Epidermal melanocyte (primary cell): ENCODE data around the gene SFRP2.

Experiments used
- DNase-seq: peaks from one replicate; pipeline ENCODE4 v3.0.0; 2011; ENCODE audit warnings: low spot score; ENCODE audit not compliant: insufficient read length

The SFRP2 gene

GRCh38 chr4:153788413-153789276 lies at the start of gene SFRP2:
TSS of gene SFRP2 (minus strand) at chr4:153789083. CDS start at chr4:153788835, 248 bp downstream.
- DNase-seq: no peak

GRCh38 chr4:153838564-153838963 lies 49.7 kb upstream of the SFRP2 start:
- DNase-seq: no peak

- no peak for DNase-seq
These were observed 46.0 kb upstream of the SFRP2 start for GRCh38 chr4:153834901-153835300.

- DNase-seq: no peak
These were observed 43.9 kb upstream of the SFRP2 start for GRCh38 chr4:153832720-153833287.

DNA sequence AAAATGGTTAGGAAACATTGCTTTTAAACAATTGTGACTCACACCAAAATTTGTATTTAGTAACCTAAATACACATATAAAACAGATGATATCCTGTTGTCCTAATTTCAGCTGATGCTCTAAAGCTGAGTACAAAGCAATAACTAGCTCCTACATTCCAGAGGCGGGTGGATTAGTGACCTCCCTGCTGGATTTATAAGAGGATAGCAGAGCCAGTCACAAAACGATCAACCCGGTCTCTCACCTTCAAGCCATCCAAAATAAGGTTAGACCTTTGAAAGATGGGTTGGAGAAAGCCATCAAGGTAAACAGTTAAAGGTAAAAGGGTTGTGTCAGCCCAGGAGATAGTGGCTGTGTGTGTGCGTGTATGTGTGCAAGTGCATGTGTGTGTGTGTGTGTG lies 43.2 kb upstream of the SFRP2 start:
- no peak for DNase-seq

GRCh38 chr4:153831245-153831644 lies 42.4 kb upstream of the SFRP2 start:
- no peak for DNase-seq

GRCh38 chr4:153825691-153826090 lies 36.8 kb upstream of the SFRP2 start:
- no peak for DNase-seq

- DNase-seq: no peak
These were observed 36.2 kb upstream of the SFRP2 start for GRCh38 chr4:153825126-153825525.

- DNase-seq: no peak
These were observed 35.6 kb upstream of the SFRP2 start for GRCh38 chr4:153824501-153824900.

DNA sequence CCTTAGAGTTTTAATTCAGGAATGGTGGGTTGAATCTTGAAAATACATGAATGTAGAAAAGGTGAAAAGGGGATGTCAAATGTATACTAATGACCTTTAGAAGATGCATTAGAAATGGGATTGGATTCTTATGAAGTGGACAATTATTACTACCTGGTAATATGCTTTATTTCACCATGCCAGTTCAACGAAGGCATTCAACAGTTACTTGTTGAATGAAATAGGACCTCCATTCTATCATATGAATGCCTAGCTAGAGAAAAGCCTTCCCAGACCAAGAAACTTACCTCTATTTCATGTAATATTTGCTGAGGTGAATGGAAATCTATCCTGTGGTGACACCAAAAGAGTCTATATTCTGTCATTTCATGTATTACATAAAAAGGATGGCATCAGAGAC lies 34.6 kb upstream of the SFRP2 start:
- no peak for DNase-seq

DNA sequence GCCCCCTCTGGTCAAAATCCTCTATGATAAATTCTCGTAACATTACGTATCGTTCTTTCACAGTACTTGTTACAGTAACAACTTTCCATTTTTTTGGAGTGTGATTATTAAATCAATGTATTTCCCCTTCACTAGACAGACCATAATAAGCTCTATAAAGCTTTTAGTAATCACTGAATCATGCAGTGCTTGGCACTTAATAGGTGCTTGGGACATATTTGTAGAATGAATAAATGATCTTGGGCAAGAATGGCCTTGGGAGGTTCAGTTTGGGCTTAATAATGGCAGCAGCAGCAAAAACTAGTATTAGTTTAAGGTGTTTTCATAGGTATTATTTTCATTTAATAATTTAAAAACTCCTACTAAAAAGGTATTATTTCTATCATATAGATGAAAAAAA lies 33.4 kb upstream of the SFRP2 start:
- no peak for DNase-seq

- DNase-seq: no peak
These were observed 28.6 kb upstream of the SFRP2 start for GRCh38 chr4:153817466-153817865.

DNA sequence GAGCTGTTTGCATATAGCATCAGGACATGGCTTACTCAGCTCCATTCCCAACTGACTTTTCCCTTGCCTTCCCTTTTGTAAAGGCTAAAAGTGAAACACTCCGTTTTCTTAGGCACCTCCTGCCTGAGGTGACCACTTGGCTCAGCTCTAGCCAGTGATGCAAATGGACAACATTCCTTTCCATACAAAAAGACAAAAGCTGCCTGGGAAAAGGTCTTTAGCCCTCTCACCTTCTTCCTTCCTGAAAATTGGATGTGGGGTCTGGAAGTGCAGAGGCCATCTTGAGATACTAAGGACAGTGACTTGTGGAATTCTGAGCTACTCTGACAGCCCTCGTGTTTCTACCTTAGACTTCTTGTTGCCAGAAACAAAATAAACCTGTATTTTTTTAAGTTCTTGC lies 27.7 kb upstream of the SFRP2 start:
- no peak for DNase-seq

- DNase-seq: no peak
These were observed 25.9 kb upstream of the SFRP2 start for GRCh38 chr4:153814789-153815188.

GRCh38 chr4:153809916-153810810 lies 21.3 kb upstream of the SFRP2 start:
- no peak for DNase-seq

DNA sequence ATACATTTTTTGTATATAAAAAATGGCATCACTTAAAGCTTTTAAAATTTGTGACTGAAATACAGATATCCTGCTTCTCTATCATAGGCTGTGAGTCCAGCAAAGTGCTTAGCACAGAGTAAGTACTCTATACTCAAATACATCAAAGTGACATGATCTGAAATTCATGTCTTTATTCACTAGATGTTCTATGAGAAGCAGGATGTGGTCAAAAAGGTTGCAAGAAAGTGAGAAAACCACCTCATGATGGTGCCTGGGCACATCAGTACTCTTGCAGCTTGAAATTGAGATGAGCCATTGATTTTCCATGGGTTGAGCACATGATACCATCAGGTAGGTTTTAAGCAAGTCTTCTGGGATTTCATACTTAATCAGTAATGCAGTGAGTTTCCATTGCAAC lies 20.4 kb upstream of the SFRP2 start:
- DNase-seq: no peak

DNA sequence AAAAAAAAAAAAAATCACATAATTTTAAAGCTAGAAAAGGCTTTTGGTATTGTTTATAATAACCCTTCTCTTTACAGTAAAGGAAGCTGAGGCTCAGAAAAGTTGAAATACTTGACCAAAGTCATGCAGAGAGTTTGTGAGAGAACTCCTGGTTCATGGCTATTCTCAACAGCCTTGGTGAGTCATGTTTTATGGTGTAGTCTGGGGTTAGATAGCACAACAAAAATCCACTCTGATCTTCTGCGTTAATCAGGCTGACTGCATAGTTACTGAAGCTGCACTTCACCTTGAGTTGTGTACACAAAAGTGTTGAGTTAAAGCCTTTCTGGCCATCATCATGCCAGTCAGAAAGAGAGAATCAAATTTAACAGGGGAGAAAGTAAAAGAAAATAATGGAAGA lies 19.3 kb upstream of the SFRP2 start:
- no peak for DNase-seq

DNA sequence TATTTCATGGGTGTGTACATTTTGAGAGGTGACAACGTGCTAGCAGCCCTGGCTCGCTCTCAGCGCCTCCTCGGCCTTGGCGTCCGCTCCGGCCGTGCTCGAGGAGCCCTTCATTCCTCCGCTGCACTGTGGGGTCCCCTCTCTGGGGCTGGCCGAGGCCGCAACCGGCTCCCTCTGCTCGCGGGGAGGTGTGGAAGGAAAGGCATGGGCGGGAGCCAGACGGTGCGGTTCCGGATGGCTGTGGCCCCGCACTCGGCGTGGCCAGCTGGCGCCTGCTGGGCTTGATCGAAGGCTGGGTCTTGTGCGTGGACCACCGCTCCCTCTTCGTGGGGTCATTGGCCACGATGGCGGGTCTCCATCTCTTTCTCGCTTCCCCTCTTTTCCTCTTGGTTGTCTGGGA lies 17.2 kb upstream of the SFRP2 start:
- no peak for DNase-seq

DNA sequence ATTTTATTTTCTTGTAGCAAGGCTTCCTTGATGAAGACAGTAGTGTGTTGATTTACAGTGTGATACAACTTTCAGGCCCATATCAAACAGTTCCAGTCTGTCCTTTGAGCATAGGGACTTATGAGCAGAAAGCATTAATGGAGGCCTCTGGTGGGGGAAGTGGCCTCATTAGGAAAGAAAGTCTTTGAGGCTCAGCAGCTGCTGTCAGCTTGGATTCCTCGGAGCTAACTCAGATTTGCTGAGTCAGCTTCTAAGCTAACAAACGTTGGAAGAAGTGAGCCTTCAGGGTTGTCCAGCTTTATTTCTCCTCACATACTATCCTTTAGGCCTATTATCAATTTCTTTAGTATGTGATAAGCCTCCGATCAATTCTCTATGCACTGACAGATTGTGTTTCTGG lies 15.8 kb upstream of the SFRP2 start:
- DNase-seq: no peak

- no peak for DNase-seq
These were observed 10.8 kb upstream of the SFRP2 start for GRCh38 chr4:153799694-153800074.

- DNase-seq: no peak
These were observed 10.2 kb upstream of the SFRP2 start for GRCh38 chr4:153798901-153799693.
